ENCODE measurements around the gene GFAP. TPM values are rescaled to one million over a fixed set of nuclear protein-coding genes. Genes with fewer than 3 reads are reported as not detected.

GFAP gene
- total RNA-seq, 1 donor = under 0.01 TPM

- Histone ChIP-seq H4K20me1 (ENCODE audit: insufficient read depth, low read length) (no peaks in the 10 kb centered on the region), H3K36me3 (ENCODE audit: insufficient read depth, low read length) (peaks cover 43% of the 10 kb centered on the region), H3K27ac (ENCODE audit: low read depth, low read length) (no peak overlapping the region), H3K4me2 (ENCODE audit: insufficient read depth, low read length) (no peak overlapping the region), H3K27me3 (ENCODE audit: insufficient read depth, low read length) (no peaks in the 10 kb centered on the region), H3K4me3 (ENCODE audit: insufficient read depth, low read length) (no peak overlapping the region), H3K9me3 (ENCODE audit: low read depth, low read length) (no peaks in the 10 kb centered on the region), H3K4me1 (ENCODE audit: insufficient read depth, low read length) (no peaks in the 10 kb centered on the region), H3K79me2 (ENCODE audit: insufficient read depth, low read length) (no peaks in the 10 kb centered on the region), H2AFZ (ENCODE audit: low read length) (no peak overlapping the region)
- DNase-seq (ENCODE audit: insufficient read length, low spot score, missing footprints) = peak; percentile 51
- TF ChIP-seq CTCF (IDR thresholded peaks at IDR 0.05; ENCODE audit: extremely low read depth, low read depth, low read length) = no peak
These were observed 12.4 kb upstream of the GFAP start for GRCh38 chr17:44927696-44928095.

GRCh38 chr17:44926821-44927525 is 11.7 kb upstream of the GFAP start:
- DNase-seq (ENCODE audit: insufficient read length, low spot score, missing footprints) = peak; percentile 52
- Histone ChIP-seq H3K27me3 (ENCODE audit: insufficient read depth, low read length) (no peaks in the 10 kb centered on the region), H3K27ac (ENCODE audit: low read depth, low read length) (no peak overlapping the region), H3K79me2 (ENCODE audit: insufficient read depth, low read length) (no peaks in the 10 kb centered on the region), H2AFZ (ENCODE audit: low read length) (no peak overlapping the region), H3K4me3 (ENCODE audit: insufficient read depth, low read length) (no peak overlapping the region), H3K4me2 (ENCODE audit: insufficient read depth, low read length) (no peak overlapping the region), H4K20me1 (ENCODE audit: insufficient read depth, low read length) (no peaks in the 10 kb centered on the region), H3K9me3 (ENCODE audit: low read depth, low read length) (no peaks in the 10 kb centered on the region), H3K4me1 (ENCODE audit: insufficient read depth, low read length) (no peaks in the 10 kb centered on the region), H3K36me3 (ENCODE audit: insufficient read depth, low read length) (peaks cover 41% of the 10 kb centered on the region)
- TF ChIP-seq CTCF (IDR thresholded peaks at IDR 0.05; ENCODE audit: extremely low read depth, low read depth, low read length) = no peak

GRCh38 chr17:44925731-44926697 is 10.7 kb upstream of the GFAP start:
- no peak for TF ChIP-seq CTCF (IDR thresholded peaks at IDR 0.05; ENCODE audit: extremely low read depth, low read depth, low read length)
- H4K20me1 ChIP-seq (ENCODE audit: insufficient read depth, low read length) = no peaks in the 10 kb centered on the region
- no peak overlapping the region for H3K27ac ChIP-seq (ENCODE audit: low read depth, low read length)
- H2AFZ ChIP-seq (ENCODE audit: low read length) = no peak overlapping the region
- H3K4me1 ChIP-seq (ENCODE audit: insufficient read depth, low read length) = no peaks in the 10 kb centered on the region
- H3K27me3 ChIP-seq (ENCODE audit: insufficient read depth, low read length) = no peaks in the 10 kb centered on the region
- no peak overlapping the region for H3K4me2 ChIP-seq (ENCODE audit: insufficient read depth, low read length)
- H3K9me3 ChIP-seq (ENCODE audit: low read depth, low read length) = no peaks in the 10 kb centered on the region
- no peak overlapping the region for H3K4me3 ChIP-seq (ENCODE audit: insufficient read depth, low read length)
- no peaks in the 10 kb centered on the region for H3K79me2 ChIP-seq (ENCODE audit: insufficient read depth, low read length)
- DNase-seq (ENCODE audit: insufficient read length, low spot score, missing footprints) = peak; percentile 52
- H3K36me3 ChIP-seq (ENCODE audit: insufficient read depth, low read length) = peaks cover 35% of the 10 kb centered on the region

GRCh38 chr17:44924107-44924544 is 8.8 kb upstream of the GFAP start:
- Histone ChIP-seq H3K4me3 (ENCODE audit: insufficient read depth, low read length) (no peak overlapping the region), H2AFZ (ENCODE audit: low read length) (peak overlapping the region; percentile 31), H3K4me2 (ENCODE audit: insufficient read depth, low read length) (no peak overlapping the region), H3K9me3 (ENCODE audit: low read depth, low read length) (no peaks in the 10 kb centered on the region), H3K36me3 (ENCODE audit: insufficient read depth, low read length) (peaks cover 27% of the 10 kb centered on the region), H3K27me3 (ENCODE audit: insufficient read depth, low read length) (no peaks in the 10 kb centered on the region), H4K20me1 (ENCODE audit: insufficient read depth, low read length) (no peaks in the 10 kb centered on the region), H3K4me1 (ENCODE audit: insufficient read depth, low read length) (no peaks in the 10 kb centered on the region), H3K27ac (ENCODE audit: low read depth, low read length) (no peak overlapping the region), H3K79me2 (ENCODE audit: insufficient read depth, low read length) (no peaks in the 10 kb centered on the region)
- peak; percentile 44 for DNase-seq (ENCODE audit: insufficient read length, low spot score, missing footprints)
- no peak for TF ChIP-seq CTCF (IDR thresholded peaks at IDR 0.05; ENCODE audit: extremely low read depth, low read depth, low read length)

Data from osteoblast (primary cell).